IPS DF 19.7 (cell line): ENCODE measurements around the gene LRBA.

ENCODE experiments used
- DNase-seq: peaks from one replicate; pipeline ENCODE4 v3.0.0-alpha.2; 2013; ENCODE audit warnings: low read depth, low spot score

The LRBA gene

DNA sequence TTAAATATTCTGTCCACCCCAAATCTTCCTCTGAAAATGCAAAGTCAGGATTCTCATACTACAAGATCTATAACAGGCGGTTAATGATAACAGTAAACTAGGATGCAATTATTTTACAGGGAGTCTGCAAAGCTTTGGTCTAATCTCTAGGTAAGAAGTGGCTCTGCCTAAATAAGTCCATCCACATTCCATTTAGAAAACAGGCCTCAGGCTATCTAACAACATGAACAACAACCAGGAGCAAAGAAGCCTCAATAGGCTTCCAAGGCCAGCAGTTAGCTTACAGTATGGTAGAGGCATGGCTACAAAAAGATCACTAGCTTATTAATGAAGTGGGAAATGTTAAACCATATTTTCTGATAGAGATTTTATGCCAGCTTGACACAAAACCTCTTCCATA lies 426.8 kb downstream of the LRBA start:
- DNase-seq: no peak

DNA sequence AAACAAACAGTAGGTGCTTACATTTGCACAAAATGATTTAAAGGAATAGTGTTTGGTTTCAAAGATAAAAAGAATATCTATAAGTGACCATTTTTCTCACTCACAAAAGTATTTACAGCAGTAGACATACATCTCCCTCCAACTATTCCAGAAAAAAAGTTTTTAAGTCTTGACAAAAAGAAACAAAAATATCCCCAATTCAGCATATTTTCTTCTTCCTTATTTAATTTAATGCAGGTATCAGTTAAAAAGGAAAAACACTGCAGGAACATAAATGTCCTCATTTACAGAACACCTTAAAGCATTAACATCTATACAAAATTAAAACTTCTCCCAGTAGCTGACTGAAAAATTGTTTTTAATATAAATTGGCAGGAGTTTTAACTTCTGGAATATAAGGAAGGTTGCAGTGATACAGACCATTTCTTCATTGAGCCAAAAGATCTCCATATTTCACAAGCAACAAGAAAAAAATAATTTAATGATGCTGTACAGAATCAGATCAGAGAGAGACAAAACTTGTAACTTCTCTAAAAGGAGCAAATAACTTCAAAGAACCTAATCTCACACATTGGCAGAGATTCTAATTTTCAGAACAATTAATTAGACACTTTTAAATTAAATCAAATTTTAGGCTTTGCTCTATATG lies 428.8 kb downstream of the LRBA start:
- DNase-seq: no peak

DNA sequence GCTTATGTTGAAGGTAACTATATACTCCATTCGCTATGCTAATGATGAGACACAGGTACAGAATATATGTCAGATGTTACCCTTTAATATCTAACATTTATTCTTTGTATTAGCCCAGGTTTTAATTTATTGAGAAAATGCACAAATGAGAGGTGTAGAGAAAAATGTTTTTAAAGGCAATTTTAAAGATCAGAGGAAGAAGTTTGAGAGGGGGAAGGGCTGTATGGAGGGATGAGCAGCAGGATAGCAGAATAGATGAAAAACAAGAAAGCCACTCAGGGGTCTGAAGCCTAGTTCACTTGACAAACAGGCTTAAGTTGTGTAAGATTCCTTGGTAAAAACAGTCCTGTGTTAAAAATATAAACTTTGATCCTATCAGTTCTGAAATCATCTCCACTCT lies 429.5 kb downstream of the LRBA start:
- DNase-seq: no peak

DNA sequence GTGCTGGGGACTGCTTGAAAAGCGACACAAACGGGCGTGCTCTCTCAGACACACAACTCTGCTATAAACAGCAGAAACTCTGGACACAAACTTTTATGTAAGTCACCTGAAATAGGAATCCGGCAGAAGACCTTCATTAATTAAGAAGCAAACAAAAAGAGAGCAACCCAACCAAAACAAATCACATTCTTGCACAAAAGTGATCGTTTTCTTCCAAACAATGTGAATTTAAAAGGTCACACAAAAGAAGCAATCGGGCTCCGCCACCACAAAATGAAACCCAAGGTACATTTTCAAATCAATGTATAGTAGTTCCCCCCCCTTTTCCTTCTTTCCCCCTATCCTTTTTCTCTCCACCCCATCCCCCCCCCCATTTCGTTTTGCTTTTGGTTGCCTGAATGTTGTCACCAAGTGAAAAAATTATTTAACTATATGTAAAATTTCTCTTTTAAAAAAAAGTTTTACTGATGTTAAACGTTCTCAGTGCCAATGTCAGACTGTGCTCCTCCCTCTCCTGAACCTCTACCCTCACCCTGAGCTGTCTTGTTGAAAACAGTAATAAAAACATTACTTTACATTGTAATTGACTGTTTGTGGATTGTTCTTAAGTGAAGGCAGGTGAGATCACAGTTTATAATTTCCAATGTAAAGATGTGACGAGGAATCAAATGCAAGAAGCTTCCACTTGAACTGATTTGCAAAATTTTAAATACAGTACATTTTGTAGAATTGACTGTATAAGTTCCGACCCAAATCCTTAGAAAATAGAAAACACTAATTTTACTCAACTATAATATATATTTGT lies 430.8 kb downstream of the LRBA start:
- DNase-seq: no peak

DNA sequence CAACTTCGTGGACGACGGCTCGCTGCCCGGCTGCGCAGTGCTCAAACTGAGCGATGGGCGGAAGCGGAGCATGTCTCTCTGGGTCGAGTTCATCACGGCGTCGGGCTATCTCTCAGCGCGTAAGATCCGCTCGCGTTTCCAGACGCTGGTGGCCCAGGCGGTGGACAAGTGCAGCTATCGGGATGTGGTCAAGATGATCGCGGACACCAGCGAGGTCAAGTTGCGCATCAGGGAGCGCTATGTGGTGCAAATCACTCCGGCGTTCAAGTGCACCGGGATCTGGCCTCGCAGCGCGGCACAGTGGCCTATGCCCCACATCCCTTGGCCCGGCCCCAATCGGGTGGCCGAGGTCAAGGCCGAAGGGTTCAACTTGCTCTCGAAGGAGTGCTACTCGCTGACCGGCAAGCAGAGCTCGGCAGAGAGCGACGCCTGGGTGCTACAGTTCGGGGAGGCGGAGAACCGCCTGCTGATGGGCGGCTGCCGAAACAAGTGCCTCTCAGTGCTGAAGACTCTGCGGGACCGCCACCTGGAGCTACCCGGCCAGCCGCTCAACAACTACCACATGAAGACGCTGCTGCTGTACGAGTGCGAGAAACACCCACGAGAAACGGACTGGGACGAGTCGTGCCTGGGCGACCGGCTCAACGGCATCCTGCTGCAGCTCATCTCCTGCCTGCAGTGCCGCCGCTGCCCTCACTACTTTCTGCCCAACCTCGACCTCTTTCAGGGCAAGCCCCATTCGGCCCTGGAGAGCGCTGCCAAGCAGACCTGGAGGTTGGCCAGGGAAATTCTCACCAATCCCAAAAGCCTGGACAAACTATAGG lies 431.6 kb downstream of the LRBA start:
- DNase-seq: no peak

DNA sequence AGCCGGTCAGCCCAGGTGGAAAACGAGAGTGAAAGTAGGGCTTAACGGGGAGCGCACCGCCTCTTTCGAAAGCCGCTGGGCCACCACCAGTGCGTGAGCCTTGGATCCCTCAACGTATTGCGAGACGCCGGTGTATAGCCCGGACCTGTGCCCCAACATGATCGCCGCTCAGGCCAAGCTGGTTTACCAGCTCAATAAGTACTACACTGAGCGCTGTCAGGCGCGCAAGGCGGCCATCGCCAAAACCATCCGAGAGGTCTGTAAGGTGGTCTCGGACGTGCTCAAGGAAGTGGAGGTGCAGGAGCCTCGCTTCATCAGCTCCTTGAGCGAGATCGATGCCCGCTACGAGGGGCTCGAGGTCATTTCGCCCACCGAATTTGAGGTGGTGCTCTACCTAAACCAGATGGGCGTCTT lies 432.2 kb downstream of the LRBA start:
- DNase-seq: no peak

DNA sequence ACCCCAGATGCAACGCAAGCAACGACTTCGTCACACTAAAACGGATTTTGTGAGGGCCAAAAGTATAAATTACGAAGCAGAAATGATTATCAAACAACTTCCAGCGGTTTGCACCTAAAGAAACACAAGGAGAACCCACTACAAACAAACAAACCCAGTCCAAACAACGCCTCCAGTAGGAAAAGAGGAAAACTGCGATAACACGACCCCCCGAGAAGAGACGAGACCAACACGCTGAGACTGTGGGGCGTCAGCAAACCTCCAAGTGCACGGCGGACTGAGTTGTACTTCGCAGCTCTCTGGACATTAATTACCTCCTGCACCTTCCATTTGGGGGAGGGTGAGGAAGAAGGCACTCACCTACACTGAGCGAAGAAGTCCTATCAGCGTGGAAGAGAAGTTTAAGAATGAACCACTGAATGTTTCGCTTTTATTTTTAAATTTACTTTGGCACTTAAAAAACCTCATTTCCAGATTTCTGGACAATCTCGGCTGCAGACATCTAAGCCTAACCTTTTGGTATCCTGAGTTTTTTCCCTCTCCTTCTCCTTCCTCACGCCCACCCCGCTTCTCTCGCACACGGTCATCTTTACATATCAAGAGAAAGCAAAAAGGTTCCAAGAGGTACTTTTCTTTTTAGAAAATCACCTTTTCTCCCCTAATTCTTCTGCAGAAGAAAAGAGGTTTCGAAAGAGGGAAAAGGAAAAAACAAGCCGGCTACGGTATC lies 432.8 kb downstream of the LRBA start, which contains the start of gene MAB21L2:
Gene MAB21L2, plus strand, starts transcription at position 6 of the 727 bp plus-strand sequence. CDS start 879 bp downstream, outside the sequence.
- DNase-seq: no peak

DNA sequence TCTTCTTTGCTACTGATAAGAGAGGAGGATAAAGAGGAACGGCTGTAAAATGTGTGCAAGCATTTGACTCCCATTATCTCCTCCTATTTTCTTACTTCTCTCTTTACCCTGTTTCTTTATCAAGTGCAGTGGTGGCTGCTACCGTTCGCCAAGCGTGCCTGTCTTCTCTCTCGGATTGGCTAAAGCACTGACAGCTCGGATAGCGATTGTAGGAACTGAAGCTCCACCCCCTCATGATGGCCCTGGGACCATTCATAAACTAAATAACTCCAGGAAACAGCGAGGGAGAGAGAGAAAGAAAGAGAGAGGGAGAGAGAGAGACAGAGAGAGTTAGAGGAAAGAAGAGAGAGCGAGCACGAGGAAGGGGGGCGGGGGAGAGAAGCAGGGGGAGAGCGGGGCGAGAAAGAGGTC lies 433.4 kb downstream of the LRBA start:
- no peak for DNase-seq

DNA sequence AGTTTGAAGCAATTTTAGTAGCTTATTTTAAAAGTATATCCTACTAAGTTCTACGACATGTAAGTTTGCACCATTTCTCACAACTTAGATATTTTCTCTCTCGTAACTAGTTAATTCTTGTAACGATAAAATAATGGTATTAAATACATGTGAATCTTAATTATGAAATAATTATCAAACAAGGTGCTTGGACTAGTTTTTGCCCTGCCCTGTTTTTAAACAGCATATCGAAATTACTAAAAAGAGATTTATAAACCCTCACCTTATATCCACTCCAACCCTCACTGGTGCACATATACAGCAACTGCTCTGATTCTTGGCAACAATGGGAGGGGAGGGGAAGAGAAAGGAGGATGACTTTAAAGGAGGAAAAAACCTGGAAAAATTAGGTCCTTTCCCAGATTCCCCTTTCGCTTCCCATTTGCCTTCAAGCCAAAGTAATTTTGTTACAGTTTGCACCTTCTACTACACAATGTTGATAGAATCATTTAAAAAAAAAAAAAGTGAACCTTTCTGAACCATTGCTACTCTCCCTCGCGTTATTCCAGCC lies 434.0 kb downstream of the LRBA start:
- DNase-seq: no peak

DNA sequence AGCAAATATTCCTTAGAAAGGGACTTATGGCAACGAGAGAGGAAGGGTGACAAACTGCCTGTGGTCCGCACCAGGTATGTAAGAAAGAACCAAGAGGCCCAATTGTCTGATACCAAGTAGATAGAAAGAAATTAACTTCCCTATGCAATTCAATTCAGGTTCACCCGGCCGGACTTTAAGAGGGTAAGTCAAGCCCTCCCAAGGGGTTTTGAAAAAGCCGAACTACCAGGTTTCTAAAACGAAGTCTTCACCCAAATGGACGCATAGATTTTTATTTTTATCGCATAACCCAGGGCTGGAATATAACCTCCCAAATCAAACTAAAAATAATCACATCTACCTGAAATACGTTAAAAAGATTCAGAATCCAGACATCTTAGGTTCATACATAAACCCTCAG lies 434.8 kb downstream of the LRBA start:
- DNase-seq: no peak

DNA sequence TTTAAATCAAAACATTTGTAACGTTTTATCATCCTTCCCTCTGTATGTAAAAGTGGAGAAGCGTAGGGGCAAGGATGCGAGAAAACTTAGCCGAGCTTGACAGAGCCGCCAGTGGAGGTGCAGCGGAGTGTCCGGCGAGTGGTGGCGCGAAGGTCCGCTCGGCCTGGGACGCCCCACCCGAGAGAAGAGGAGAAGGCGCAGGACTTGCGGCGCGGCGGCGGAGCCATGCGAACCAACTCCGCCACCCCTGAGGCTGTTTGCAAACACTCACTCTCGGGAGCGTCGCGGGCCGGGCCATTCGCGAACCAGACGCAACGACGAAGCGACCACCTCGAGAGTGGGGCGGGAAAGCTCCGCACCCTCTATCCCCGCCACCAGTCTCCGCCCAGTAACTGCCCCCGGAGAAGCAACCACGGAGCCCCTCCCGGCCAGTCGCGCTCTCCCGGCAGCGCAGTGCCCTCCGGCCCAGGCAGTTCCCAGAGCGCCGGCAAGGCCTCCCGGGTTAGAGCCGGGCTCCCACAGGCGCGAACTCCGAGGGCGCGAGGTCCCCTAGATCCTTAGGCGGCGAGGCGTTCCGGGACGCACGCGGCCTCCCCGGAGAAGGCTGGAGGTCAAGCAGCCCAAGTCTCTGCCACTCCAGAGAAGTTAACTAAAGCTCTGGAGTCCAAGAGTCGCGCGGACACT lies 435.4 kb downstream of the LRBA start:
- DNase-seq: no peak

DNA sequence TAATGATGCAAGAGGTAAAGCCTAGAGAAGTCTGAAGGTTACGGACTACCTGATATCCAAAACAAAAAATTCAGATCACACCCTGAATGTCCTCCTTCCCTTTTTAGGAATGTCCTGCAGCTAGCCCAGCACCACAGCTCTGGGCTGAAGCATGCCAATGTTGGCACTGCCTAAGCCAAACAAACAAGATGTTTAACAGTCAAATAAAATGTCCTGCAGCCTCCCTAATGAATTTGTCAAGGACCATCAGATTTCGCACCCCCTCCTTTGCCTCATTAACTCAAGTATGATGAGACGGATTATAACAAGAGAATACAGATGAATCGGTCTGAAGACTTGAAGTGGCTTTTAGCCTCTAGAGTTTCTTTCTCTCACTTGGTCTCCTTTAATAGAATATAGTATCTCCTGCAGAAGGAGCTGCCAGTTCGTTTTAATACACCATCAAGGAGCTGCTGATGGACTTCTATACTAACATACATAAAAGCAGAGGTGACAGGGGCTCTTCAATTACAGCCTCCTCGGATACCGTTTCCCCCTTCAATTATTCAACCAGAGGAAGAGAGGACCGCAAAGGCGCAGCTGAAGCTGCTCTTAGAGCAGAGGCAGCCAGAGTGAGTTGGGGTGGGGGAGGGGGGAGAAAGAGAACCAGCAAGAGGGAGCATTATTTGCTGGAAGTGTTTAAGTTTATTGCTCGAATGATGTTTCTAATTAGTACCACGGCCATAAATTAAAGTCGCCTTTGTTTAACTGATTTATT lies 436.2 kb downstream of the LRBA start:
- DNase-seq: no peak

DNA sequence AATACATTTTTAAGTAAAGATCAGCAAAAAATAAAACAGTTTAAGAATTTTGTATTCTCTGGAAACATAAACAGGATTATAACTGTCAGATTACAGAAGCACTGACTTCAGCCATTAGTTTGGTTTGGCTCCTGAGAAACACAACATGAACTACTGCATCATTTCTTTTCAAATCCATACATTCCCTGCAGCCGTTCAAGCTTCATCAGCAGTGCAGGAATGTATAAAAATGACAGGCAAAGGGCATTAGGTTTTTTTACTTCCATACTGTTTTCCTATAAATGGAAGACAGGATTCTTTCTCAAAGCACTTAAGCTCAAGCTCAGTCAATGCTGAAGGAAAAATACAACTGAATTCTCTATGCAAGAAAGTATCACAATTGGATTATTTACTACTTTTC lies 437.3 kb downstream of the LRBA start:
- no peak for DNase-seq

DNA sequence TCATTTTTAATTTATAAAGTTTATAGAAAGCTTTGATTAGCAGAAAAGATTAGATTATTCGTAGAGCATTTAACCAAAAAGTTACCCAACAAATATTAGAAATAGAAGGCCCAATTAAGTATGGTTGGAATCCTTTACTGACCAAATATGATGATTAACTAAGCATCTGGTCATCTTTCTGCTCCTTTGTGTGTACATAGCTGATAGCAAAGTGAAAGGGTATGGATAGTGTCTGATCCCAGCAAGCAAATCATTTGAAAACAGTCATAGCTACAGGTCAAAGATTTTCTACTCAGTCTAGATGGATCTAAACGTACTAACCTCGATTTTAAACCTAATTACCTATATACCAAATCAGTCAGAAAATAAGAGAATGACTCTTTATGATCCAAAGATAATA lies 440.4 kb downstream of the LRBA start:
- no peak for DNase-seq

DNA sequence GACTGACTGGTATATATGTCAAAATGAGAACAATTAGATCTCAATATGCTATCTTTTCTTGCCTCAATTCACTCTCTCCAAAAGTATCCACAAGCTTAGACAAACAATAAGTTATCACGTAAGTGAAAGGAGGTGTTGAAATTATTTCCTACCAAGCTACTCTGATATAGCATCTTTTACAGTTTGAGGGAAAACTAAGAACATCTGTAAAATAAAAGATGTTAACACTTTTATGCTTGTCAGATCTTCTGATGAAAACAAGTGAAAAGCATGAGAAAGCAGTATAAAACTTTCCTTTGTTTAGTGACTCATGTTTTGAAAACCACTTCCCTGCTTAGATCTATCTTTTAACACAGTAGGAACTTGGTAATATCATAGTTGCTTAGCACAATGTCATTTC lies 441.6 kb downstream of the LRBA start:
- DNase-seq: no peak

DNA sequence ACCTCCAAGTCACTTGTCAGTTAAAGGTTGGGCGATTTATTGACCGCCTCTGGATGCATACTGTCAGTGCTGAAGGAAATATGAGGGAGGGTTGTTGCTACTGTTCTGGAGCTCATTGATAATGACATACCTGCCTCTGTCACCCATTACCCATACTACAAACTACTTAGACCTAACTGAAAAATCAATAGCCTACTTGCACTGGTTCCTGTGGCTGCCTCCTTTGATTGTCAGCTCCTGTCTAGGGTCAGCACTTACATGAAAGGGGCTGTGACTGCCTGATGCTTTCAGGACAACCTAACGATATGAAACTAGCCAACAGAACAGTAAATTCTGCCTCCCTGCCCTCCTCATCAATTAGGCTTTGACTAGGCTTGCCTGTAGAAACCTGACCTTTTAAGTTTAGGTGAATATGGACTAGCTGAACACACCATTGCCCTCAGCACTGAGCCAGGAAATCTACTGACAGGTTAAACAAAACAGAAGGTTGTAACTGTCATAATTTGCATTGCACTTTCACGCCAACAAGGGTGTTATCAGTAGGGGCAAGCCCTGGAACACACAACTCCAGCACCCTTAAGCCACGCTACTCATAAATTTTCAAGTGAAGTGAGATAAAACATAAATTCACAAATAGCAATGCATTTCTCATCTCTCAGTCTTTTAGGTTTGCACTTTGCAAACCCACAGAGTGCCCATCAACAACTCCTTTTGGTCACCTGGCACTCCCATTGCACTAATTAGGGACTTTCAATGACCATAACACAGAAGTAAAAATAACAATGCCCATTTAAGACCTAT lies 442.2 kb downstream of the LRBA start:
- DNase-seq: no peak

DNA sequence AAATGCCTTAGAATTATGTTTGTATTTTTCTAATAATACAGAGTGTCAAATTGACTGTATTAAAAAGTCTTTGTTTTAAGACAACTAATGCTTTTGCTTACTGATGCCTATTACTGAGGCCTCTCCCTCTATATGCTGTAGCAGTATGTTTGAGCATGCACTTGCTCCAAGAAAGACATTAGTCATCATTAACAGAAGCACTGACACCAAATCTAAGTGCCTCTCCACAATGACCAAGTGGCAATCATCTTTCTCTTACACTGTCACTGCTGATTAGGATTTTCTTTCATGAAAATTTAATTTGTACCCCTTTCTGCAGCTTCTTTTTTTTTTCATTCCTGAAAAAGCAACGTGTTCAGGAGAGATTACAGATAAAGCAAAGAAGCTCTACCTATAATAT lies 444.2 kb downstream of the LRBA start:
- no peak for DNase-seq

DNA sequence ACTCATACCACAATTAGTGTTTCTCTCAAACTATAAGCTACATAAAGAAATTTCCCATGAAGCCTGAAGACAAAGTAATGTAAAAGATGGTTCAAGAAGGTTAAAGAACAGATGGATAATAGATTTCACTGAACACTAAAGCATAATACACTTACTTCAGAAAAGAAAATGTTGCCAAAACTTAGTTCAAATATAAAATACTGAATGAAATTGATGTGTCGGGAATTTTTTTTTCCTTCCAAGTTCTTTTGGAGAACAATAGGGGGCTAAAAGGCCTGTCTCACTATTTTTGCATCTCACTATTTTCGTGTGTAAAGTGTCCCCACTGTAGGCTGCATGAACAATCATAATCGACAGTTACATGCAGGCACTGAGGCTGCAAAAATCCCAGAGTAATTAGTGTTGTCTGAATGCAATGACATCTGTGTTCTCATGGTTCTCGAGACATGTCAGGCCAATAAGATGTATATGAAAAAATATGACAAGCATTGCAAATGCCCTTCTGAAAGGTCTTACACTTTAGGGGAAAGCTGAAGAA lies 445.0 kb downstream of the LRBA start:
- DNase-seq: no peak

DNA sequence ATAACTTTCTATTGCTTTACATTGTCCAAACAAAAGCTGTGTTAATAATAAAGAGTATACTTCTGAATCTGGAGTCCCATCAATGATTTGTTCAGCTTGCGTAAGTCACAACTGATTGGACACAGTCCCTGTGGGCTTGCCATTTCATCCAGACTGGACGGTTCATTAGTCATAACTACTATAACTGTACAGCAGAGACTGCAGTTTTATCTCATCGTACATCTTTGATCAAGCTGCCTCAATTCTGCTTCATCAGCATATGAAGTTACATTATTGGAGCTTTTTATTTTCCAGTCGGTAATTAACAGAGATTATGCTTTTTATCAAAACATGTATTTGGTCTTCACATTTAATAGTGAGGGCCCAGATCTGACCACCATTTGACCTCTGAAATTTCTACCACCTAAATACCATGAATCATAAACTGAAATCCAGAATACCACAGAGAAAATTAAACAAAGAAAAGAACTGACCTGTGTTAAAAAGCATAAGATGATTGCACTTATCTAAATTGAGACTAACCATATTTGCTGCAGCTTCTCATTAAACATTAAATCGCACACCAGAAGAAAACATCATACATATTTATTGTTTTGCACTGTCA lies 445.6 kb downstream of the LRBA start:
- no peak for DNase-seq
